H9 (cell line): Measurements from ENCODE around the gene IQSEC1. TPM values are rescaled to one million over a fixed set of nuclear protein-coding genes. Genes with fewer than 3 reads are reported as not detected.

Experiments
- DNase-seq: peaks from one replicate; pipeline ENCODE4 v3.0.0-alpha.2; 2017
- H2AFZ ChIP-seq: one replicate; pipeline ENCODE4 v1.6.1; 2013; ENCODE audit warnings: mild to moderate bottlenecking, low read length, control low read depth, moderate library complexity
- H2AK5ac ChIP-seq: 2 replicates; pipeline ENCODE4 v1.6.1; 2013; ENCODE audit warnings: low read length, control low read depth, mixed read lengths; ENCODE audit not compliant: insufficient read length
- H2BK120ac ChIP-seq: one replicate; pipeline ENCODE4 v1.6.1; 2013; ENCODE audit warnings: low read depth, mild to moderate bottlenecking, low read length, control low read depth, inconsistent platforms; ENCODE audit not compliant: poor library complexity, severe bottlenecking
- H2BK12ac ChIP-seq: 2 replicates; pipeline ENCODE4 v1.6.1; 2013; ENCODE audit warnings: low read length, control low read depth, mixed read lengths, low read depth; ENCODE audit not compliant: insufficient read length
- H2BK15ac ChIP-seq: 2 replicates; pipeline ENCODE4 v1.6.1; 2013; ENCODE audit warnings: low read depth, low read length, control low read depth
- H2BK20ac ChIP-seq: one replicate; pipeline ENCODE4 v1.6.1; 2013; ENCODE audit warnings: low read depth, mild to moderate bottlenecking, low read length, control low read depth, inconsistent platforms; ENCODE audit not compliant: poor library complexity, severe bottlenecking
- H2BK5ac ChIP-seq: 2 replicates; pipeline ENCODE4 v1.6.1; 2013; ENCODE audit warnings: low read length, control low read depth, mixed read lengths; ENCODE audit not compliant: insufficient read length
- H3K14ac ChIP-seq: 2 replicates; pipeline ENCODE4 v1.6.1; 2013; ENCODE audit warnings: low read length, control low read depth; ENCODE audit not compliant: insufficient read depth
- H3K18ac ChIP-seq: 2 replicates; pipeline ENCODE4 v1.6.1; 2013; ENCODE audit warnings: low read depth, mild to moderate bottlenecking, mixed read lengths, low read length, control low read depth; ENCODE audit not compliant: insufficient read length
- H3K23ac ChIP-seq: 2 replicates; pipeline ENCODE4 v1.6.1; 2013; ENCODE audit warnings: low read length, control low read depth, mixed read lengths, low read depth; ENCODE audit not compliant: insufficient read length
- H3K23me2 ChIP-seq: 2 replicates; pipeline ENCODE4 v1.6.1; 2013; ENCODE audit warnings: low read depth, mild to moderate bottlenecking, mixed read lengths, low read length, control low read depth; ENCODE audit not compliant: insufficient read length, poor library complexity, severe bottlenecking
- H3K27ac ChIP-seq: 2 replicates; pipeline ENCODE4 v1.5.1; 2013; ENCODE audit warnings: low read length, control low read depth, mixed read lengths, low read depth; ENCODE audit not compliant: insufficient read length
- H3K27me3 ChIP-seq: 2 replicates; pipeline ENCODE4 v1.6.1; 2013; ENCODE audit warnings: low read length, control low read depth, inconsistent platforms; ENCODE audit not compliant: insufficient read depth
- H3K4ac ChIP-seq: 2 replicates; pipeline ENCODE4 v1.6.1; 2013; ENCODE audit warnings: low read depth, mild to moderate bottlenecking, control low read depth, inconsistent platforms, low read length, moderate library complexity
- H3K4me1 ChIP-seq: 2 replicates; pipeline ENCODE4 v1.6.1; 2013; ENCODE audit warnings: low read length, control low read depth, inconsistent platforms; ENCODE audit not compliant: insufficient read depth
- H3K4me2 ChIP-seq: 2 replicates; pipeline ENCODE4 v1.6.1; 2013; ENCODE audit warnings: low read length, control low read depth, mixed read lengths; ENCODE audit not compliant: insufficient read length, insufficient read depth
- H3K56ac ChIP-seq: 2 replicates; pipeline ENCODE4 v1.6.1; 2013; ENCODE audit warnings: low read depth, mild to moderate bottlenecking, mixed read lengths, low read length, control low read depth; ENCODE audit not compliant: insufficient read length
- H3K79me1 ChIP-seq: 2 replicates; pipeline ENCODE4 v1.6.1; 2013; ENCODE audit warnings: low read depth, mild to moderate bottlenecking, moderate library complexity, low read length, control low read depth, inconsistent platforms; ENCODE audit not compliant: insufficient read depth, poor library complexity, severe bottlenecking
- H3K79me2 ChIP-seq: 2 replicates; pipeline ENCODE4 v1.6.1; 2013; ENCODE audit warnings: low read length, control low read depth, inconsistent platforms; ENCODE audit not compliant: insufficient read depth
- H3K9ac ChIP-seq: 2 replicates; pipeline ENCODE4 v1.6.1; 2013; ENCODE audit warnings: low read length, control low read depth, mixed read lengths; ENCODE audit not compliant: insufficient read length; ENCODE audit errors: extremely low read depth
- H3K9me3 ChIP-seq: one replicate; pipeline ENCODE4 v1.6.1; 2013; ENCODE audit warnings: low read depth, low read length, inconsistent platforms; ENCODE audit not compliant: control insufficient read depth
- H3T11ph ChIP-seq: one replicate; pipeline ENCODE4 v1.6.1; 2013; ENCODE audit warnings: mild to moderate bottlenecking, low read length, control low read depth, inconsistent platforms
- H4K20me1 ChIP-seq: one replicate; pipeline ENCODE4 v1.6.1; 2013; ENCODE audit not compliant: control insufficient read depth, insufficient read length, insufficient read depth
- H4K5ac ChIP-seq: 2 replicates; pipeline ENCODE4 v1.6.1; 2013; ENCODE audit warnings: low read depth, mild to moderate bottlenecking, mixed read lengths, low read length, control low read depth; ENCODE audit not compliant: insufficient read length
- H4K8ac ChIP-seq: replicated peaks from 2 replicates; pipeline ENCODE4 v1.6.1; 2013; ENCODE audit warnings: low read length, control low read depth, mixed read lengths, low read depth; ENCODE audit not compliant: insufficient read length
- H4K91ac ChIP-seq: 2 replicates; pipeline ENCODE4 v1.6.1; 2013; ENCODE audit warnings: low read depth, mild to moderate bottlenecking, moderate library complexity, mixed read lengths, low read length, control low read depth; ENCODE audit not compliant: insufficient read length
- H3K27ac Mint-ChIP-seq, 3 experiments: 2 replicates in 2 of 3; 3 replicates in 1 of 3; pipeline ENCODE4 v1.8.0; 2020 to 2021; ENCODE audit warnings: mixed read lengths in 3 of 3, mild to moderate bottlenecking in 1 of 3, moderate library complexity in 1 of 3
- H3K27me3 Mint-ChIP-seq: 2 replicates; pipeline ENCODE4 v1.8.0; 2021; ENCODE audit warnings: low read depth, mild to moderate bottlenecking, moderate library complexity, mixed read lengths
- H3K36me3 Mint-ChIP-seq, 3 experiments: 2 replicates in 2 of 3; 3 replicates in 1 of 3; pipeline ENCODE4 v1.8.0; 2020 to 2021; ENCODE audit warnings: low read depth in 3 of 3, mixed read lengths in 3 of 3; ENCODE audit not compliant: insufficient read depth in 1 of 3
- H3K4me1 Mint-ChIP-seq, 2 experiments: 2 replicates each; pipeline ENCODE4 v1.8.0; 2020; ENCODE audit warnings: mixed read lengths in 2 of 2
- H3K4me3 Mint-ChIP-seq, 2 experiments: 2 replicates in 1 of 2; 3 replicates in 1 of 2; pipeline ENCODE4 v1.8.0; 2020 to 2021; ENCODE audit warnings: mild to moderate bottlenecking in 2 of 2, mixed read lengths in 2 of 2, moderate library complexity in 1 of 2
- H3K9me3 Mint-ChIP-seq, 2 experiments: 2 replicates in 1 of 2; 3 replicates in 1 of 2; pipeline ENCODE4 v1.8.0; 2020; ENCODE audit warnings: mild to moderate bottlenecking in 2 of 2, mixed read lengths in 2 of 2, moderate library complexity in 1 of 2
- WGBS: extraction: QIAGEN DNeasy Blood & Tissue Kit; methylation state at CpG from one replicate; pipeline ENCODE4 v1.1.7; 2013; ENCODE audit warnings: missing lambda C conversion rate, low lambda C conversion rate, mixed read lengths; ENCODE audit not compliant: insufficient read length; ENCODE audit errors: extremely low coverage; 5-methylcytosine and 5-hydroxymethylcytosine counted together
- total RNA-seq: library from RNA; stranded (reverse); gene quantifications from 2 replicates; pipeline ENCODE4 v1.2.1, GENCODE V29; 2021
- TF ChIP-seq, protein P1 (sequence below): fragments of 200-600 bp; sonication (generic); conservative IDR thresholded peaks from 3 replicates; pipeline ENCODE4 v1.8.0; 2021; ENCODE audit warnings: antibody characterized with exemption, mild to moderate bottlenecking

IQSEC1 gene
- total RNA-seq, 1 experiment from 2014 or later = 19.1 TPM

DNA sequence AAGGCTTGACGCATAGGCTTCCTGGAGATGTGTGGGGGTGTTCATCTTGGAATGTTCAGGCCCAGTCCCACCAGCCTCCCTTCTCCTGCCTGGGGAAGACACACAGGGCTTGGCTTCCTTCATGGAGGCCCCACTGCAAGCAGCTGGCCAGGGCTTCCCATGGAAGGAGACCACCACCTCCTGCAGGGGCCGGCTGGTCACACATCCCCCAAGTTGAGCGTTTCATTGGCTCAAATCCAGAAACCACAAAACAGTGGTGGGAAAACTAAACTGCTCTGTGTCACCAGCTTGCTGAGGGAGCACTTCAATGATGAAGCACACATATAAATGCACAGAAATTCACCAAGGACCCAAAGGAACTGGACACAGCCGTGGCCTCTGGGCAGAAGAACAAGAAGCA lies 8.3 kb downstream of the IQSEC1 start:
- H3K9me3 ChIP-seq = no peaks in the 10 kb centered on the region
- no peak overlapping the region for H4K5ac ChIP-seq
- H2BK20ac ChIP-seq = no peak overlapping the region
- no peaks in the 10 kb centered on the region for H3K79me1 ChIP-seq
- DNase-seq = no peak
- no peaks in the 10 kb centered on the region for H3K23me2 ChIP-seq
- no peaks in the 10 kb centered on the region for H3K4me1 ChIP-seq
- H3K4ac ChIP-seq = no peak overlapping the region
- H3K27me3 ChIP-seq = no peaks in the 10 kb centered on the region
- no CpG with 5 or more reads among the region's 4 CpGs for WGBS
- H2AFZ ChIP-seq = no peak overlapping the region
- no peak overlapping the region for H2BK12ac ChIP-seq
- no peak overlapping the region for H2BK120ac ChIP-seq
- no peak overlapping the region for H3K23ac ChIP-seq
- H3K9me3 Mint-ChIP-seq = no peaks in the 10 kb centered on the region
- TF ChIP-seq, protein P1, sequence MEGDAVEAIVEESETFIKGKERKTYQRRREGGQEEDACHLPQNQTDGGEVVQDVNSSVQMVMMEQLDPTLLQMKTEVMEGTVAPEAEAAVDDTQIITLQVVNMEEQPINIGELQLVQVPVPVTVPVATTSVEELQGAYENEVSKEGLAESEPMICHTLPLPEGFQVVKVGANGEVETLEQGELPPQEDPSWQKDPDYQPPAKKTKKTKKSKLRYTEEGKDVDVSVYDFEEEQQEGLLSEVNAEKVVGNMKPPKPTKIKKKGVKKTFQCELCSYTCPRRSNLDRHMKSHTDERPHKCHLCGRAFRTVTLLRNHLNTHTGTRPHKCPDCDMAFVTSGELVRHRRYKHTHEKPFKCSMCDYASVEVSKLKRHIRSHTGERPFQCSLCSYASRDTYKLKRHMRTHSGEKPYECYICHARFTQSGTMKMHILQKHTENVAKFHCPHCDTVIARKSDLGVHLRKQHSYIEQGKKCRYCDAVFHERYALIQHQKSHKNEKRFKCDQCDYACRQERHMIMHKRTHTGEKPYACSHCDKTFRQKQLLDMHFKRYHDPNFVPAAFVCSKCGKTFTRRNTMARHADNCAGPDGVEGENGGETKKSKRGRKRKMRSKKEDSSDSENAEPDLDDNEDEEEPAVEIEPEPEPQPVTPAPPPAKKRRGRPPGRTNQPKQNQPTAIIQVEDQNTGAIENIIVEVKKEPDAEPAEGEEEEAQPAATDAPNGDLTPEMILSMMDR = no peak
- no peaks in the 10 kb centered on the region for H4K20me1 ChIP-seq
- H3K4me3 Mint-ChIP-seq = no peak overlapping the region
- H2BK15ac ChIP-seq = no peak overlapping the region
- no peaks in the 10 kb centered on the region for H3K27me3 Mint-ChIP-seq
- no peak overlapping the region for H3K18ac ChIP-seq
- H3T11ph ChIP-seq = no peak overlapping the region
- H3K9ac ChIP-seq = no peak overlapping the region
- H3K27ac Mint-ChIP-seq = no peak overlapping the region
- no peak overlapping the region for H3K27ac ChIP-seq
- no peak overlapping the region for H4K91ac ChIP-seq
- no peak overlapping the region for H4K8ac ChIP-seq
- H3K36me3 Mint-ChIP-seq = no peaks in the 10 kb centered on the region; a peak in 1 of 7 replicates
- H2BK5ac ChIP-seq = no peak overlapping the region
- H3K56ac ChIP-seq = no peak overlapping the region
- no peak overlapping the region for H2AK5ac ChIP-seq
- H3K14ac ChIP-seq = no peak overlapping the region
- no peaks in the 10 kb centered on the region for H3K4me1 Mint-ChIP-seq
- no peaks in the 10 kb centered on the region for H3K79me2 ChIP-seq
- no peak overlapping the region for H3K4me2 ChIP-seq
